Kidney capillary endothelial cell (primary cell): ENCODE data around the gene FSTL4.
"Not testable (repeated sequence)": the region's sequence is repeated elsewhere in the genome, so short reads cannot be mapped to it uniquely, and the experiment has no call there.

Source experiments
- DNase-seq: peaks from one replicate; pipeline ENCODE4 v3.0.0-alpha.2; 2018; ENCODE audit warnings: low spot score

Gene FSTL4

GRCh38 chr5:133401731-133402347, 210.5 kb downstream of the FSTL4 start:
- DNase-seq: no peak

GRCh38 chr5:133400831-133401351, 211.4 kb downstream of the FSTL4 start:
- no peak for DNase-seq

GRCh38 chr5:133400120-133400519, 212.2 kb downstream of the FSTL4 start:
- no peak for DNase-seq

GRCh38 chr5:133399247-133399891, 213.0 kb downstream of the FSTL4 start:
- no peak for DNase-seq

- no peak for DNase-seq
These were observed 213.7 kb downstream of the FSTL4 start for GRCh38 chr5:133398646-133399101.

- DNase-seq: no peak
These were observed 214.2 kb downstream of the FSTL4 start for GRCh38 chr5:133397990-133398645.

GRCh38 chr5:133397348-133397747, 215.0 kb downstream of the FSTL4 start:
- DNase-seq: no peak

GRCh38 chr5:133396814-133397213, 215.5 kb downstream of the FSTL4 start:
- no peak for DNase-seq

GRCh38 chr5:133396187-133396741, 216.1 kb downstream of the FSTL4 start:
- DNase-seq: no peak

GRCh38 chr5:133395207-133395606, 217.1 kb downstream of the FSTL4 start:
- not testable (repeated sequence) for DNase-seq

- DNase-seq: not testable (repeated sequence)
These were observed 217.9 kb downstream of the FSTL4 start for GRCh38 chr5:133394477-133394817.

- no peak for DNase-seq
These were observed 218.4 kb downstream of the FSTL4 start for GRCh38 chr5:133393776-133394476.

- DNase-seq: no peak
These were observed 219.9 kb downstream of the FSTL4 start for GRCh38 chr5:133392448-133392847.

GRCh38 chr5:133391354-133392136, 220.8 kb downstream of the FSTL4 start:
- no peak for DNase-seq

- no peak for DNase-seq
These were observed 221.7 kb downstream of the FSTL4 start for GRCh38 chr5:133390416-133391353.

- no peak for DNase-seq
These were observed 223.2 kb downstream of the FSTL4 start for GRCh38 chr5:133389066-133389590.

- no peak for DNase-seq
These were observed 224.7 kb downstream of the FSTL4 start for GRCh38 chr5:133387621-133388020.

GRCh38 chr5:133387091-133387490, 225.2 kb downstream of the FSTL4 start:
- no peak for DNase-seq

- no peak for DNase-seq
These were observed 225.7 kb downstream of the FSTL4 start for GRCh38 chr5:133386662-133387061.

- no peak for DNase-seq
These were observed 227.0 kb downstream of the FSTL4 start for GRCh38 chr5:133385346-133385745.
